WTC11 (cell line): ENCODE measurements around the gene ZNF799. TPM values are rescaled to one million over a fixed set of nuclear protein-coding genes. Genes with fewer than 3 reads are reported as not detected.
"Not testable (repeated sequence)": the region's sequence is repeated elsewhere in the genome, so short reads cannot be mapped to it uniquely, and the experiment has no call there.

ENCODE experiments used
- ATAC-seq: fragments of 200-7000 bp; cut with Tn5 transposase; 2 replicates; pipeline ENCODE4 v1.10.0; 2021; ENCODE audit warnings: mild to moderate bottlenecking, moderate library complexity
- CTCF ChIA-PET: fragments of 300-600 bp; sonication (Branson Sonifier 250); formaldehyde crosslinking; loops from one replicate; lab custom pipeline; 2021; ENCODE audit warnings: antibody characterized with exemption; lab: Charles Lee
- POLR2A ChIA-PET: fragments of 350-600 bp; sonication (Branson Sonifier 250); formaldehyde crosslinking; loops from one replicate; lab custom pipeline; 2021; ENCODE audit warnings: antibody characterized with exemption; lab: Charles Lee
- DNase-seq: peaks from one replicate; pipeline ENCODE4 v3.0.0; 2021; ENCODE audit warnings: low spot score
- H3K27ac Mint-ChIP-seq: 2 replicates; pipeline ENCODE4 v1.8.0; 2021; ENCODE audit warnings: mixed read lengths
- H3K27me3 Mint-ChIP-seq: 2 replicates; pipeline ENCODE4 v1.8.0; 2021; ENCODE audit warnings: low read depth, mild to moderate bottlenecking, moderate library complexity, mixed read lengths
- H3K36me3 Mint-ChIP-seq: 2 replicates; pipeline ENCODE4 v1.8.0; 2021; ENCODE audit warnings: mixed read lengths
- H3K4me1 Mint-ChIP-seq: 2 replicates; pipeline ENCODE4 v1.8.0; 2022; ENCODE audit warnings: mixed read lengths
- H3K4me3 Mint-ChIP-seq: 2 replicates; pipeline ENCODE4 v1.8.0; 2021; ENCODE audit warnings: mild to moderate bottlenecking, moderate library complexity, mixed read lengths
- H3K9me3 Mint-ChIP-seq: 2 replicates; pipeline ENCODE4 v1.8.0; 2021; ENCODE audit warnings: mixed read lengths
- CBFB ChIP-seq: sonication (generic); formaldehyde crosslinking; IDR thresholded peaks from 2 replicates; pipeline ENCODE4 v1.8.1; 2022; ENCODE audit warnings: mild to moderate bottlenecking, low read depth, missing genetic modification reagents
- ETV6 ChIP-seq: sonication (generic); formaldehyde crosslinking; IDR thresholded peaks from 2 replicates; pipeline ENCODE4 v1.8.1; 2022; ENCODE audit warnings: mild to moderate bottlenecking, missing genetic modification reagents
- KAT7 ChIP-seq: sonication (generic); formaldehyde crosslinking; IDR thresholded peaks from 2 replicates; pipeline ENCODE4 v1.8.1; 2023; ENCODE audit warnings: missing genetic modification reagents, mild to moderate bottlenecking, borderline replicate concordance
- NFE2L1 ChIP-seq: sonication (generic); formaldehyde crosslinking; IDR thresholded peaks from 2 replicates; pipeline ENCODE4 v1.8.1; 2023; ENCODE audit warnings: missing genetic modification reagents
- PRRX2 ChIP-seq: fragments of 250-450 bp; sonication (Bioruptor Pico); IDR thresholded peaks from 2 replicates; pipeline ENCODE4 v1.8.0; 2021; ENCODE audit warnings: mild to moderate bottlenecking
- RELA ChIP-seq: sonication (generic); formaldehyde crosslinking; IDR thresholded peaks from 2 replicates; pipeline ENCODE4 v1.8.1; 2022; ENCODE audit warnings: missing genetic modification reagents, mild to moderate bottlenecking, borderline replicate concordance
- TP53 ChIP-seq: sonication (generic); formaldehyde crosslinking; IDR thresholded peaks from 2 replicates; pipeline ENCODE4 v1.8.1; 2023; ENCODE audit warnings: mild to moderate bottlenecking, missing genetic modification reagents
- ZNF219 ChIP-seq: sonication (generic); formaldehyde crosslinking; IDR thresholded peaks from 2 replicates; pipeline ENCODE4 v1.8.0; 2023; ENCODE audit warnings: missing genetic modification reagents, mild to moderate bottlenecking, borderline replicate concordance
- ZNF232 ChIP-seq: sonication (generic); formaldehyde crosslinking; IDR thresholded peaks from 2 replicates; pipeline ENCODE4 v1.8.0; 2022; ENCODE audit warnings: mild to moderate bottlenecking, missing genetic modification reagents
- ZNF317 ChIP-seq: sonication (generic); formaldehyde crosslinking; IDR thresholded peaks from 2 replicates; pipeline ENCODE4 v1.8.1; 2023; ENCODE audit warnings: low read depth, mild to moderate bottlenecking, moderate library complexity, missing genetic modification reagents, borderline replicate concordance
- total RNA-seq: library from RNA; stranded (reverse); gene quantifications from 3 replicates; pipeline ENCODE4 v1.2.3, GENCODE V29; 2021
- TF ChIP-seq, protein P1 (sequence below): sonication (generic); formaldehyde crosslinking; IDR thresholded peaks from 2 replicates; pipeline ENCODE4 v1.8.0; 2022; ENCODE audit warnings: mild to moderate bottlenecking, missing genetic modification reagents
- TF ChIP-seq, protein P2 (sequence below): sonication (generic); formaldehyde crosslinking; IDR thresholded peaks from 2 replicates; pipeline ENCODE4 v1.8.0; 2023; ENCODE audit warnings: mild to moderate bottlenecking, missing genetic modification reagents
- TF ChIP-seq, protein P3 (sequence below): sonication (generic); formaldehyde crosslinking; IDR thresholded peaks from 2 replicates; pipeline ENCODE4 v1.8.1; 2023; ENCODE audit warnings: mild to moderate bottlenecking, missing genetic modification reagents
- TF ChIP-seq, protein P4 (sequence below): sonication (generic); formaldehyde crosslinking; IDR thresholded peaks from 2 replicates; pipeline ENCODE4 v1.8.0; 2023; ENCODE audit warnings: missing genetic modification reagents

The ZNF799 gene
- total RNA-seq, 1 experiment from 2014 or later, result 3.7 TPM

DNA sequence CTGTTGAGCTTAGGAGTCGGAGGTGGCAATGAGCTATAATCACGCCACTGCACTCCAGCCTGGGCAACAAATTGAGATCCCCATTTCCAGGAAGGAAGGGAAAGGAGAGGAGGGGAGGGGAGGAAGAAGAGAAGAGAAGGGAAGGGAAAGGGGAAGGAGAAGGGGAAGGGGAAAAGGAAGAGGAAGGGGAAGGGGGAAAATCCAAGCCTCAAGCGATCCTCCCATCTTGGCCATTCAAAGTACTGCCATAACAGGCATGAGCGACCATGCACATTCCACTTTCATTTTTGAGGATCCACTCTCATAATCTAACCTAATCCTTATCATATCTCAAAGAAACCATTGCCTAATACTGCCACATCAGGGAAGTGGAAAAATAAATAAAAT is 24.8 kb upstream of the ZNF799 start:
- Mint-ChIP-seq H3K27me3 (no peaks in the 10 kb centered on the region), H3K9me3 (peaks cover 54% of the 10 kb centered on the region), H3K27ac (no peak overlapping the region), H3K4me3 (no peak overlapping the region), H3K36me3 (peaks cover 67% of the 10 kb centered on the region), H3K4me1 (peaks cover 5% of the 10 kb centered on the region)
- TF ChIP-seq TP53 (CRISPR knock-in tag) (no peak), CBFB (CRISPR knock-in tag) (no peak), ETV6 (no peak), ZNF219 (no peak), PRRX2 (CRISPR knock-in tag) (no peak)
- TF ChIP-seq, protein P1, sequence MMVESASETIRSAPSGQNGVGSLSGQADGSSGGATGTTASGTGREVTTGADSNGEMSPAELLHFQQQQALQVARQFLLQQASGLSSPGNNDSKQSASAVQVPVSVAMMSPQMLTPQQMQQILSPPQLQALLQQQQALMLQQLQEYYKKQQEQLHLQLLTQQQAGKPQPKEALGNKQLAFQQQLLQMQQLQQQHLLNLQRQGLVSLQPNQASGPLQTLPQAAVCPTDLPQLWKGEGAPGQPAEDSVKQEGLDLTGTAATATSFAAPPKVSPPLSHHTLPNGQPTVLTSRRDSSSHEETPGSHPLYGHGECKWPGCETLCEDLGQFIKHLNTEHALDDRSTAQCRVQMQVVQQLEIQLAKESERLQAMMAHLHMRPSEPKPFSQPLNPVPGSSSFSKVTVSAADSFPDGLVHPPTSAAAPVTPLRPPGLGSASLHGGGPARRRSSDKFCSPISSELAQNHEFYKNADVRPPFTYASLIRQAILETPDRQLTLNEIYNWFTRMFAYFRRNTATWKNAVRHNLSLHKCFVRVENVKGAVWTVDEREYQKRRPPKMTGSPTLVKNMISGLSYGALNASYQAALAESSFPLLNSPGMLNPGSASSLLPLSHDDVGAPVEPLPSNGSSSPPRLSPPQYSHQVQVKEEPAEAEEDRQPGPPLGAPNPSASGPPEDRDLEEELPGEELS, result no peak
- DNase-seq, result no peak
- CTCF ChIA-PET, result no interaction called here
- POLR2A ChIA-PET, result no interaction called here
- no peak for ATAC-seq

DNA sequence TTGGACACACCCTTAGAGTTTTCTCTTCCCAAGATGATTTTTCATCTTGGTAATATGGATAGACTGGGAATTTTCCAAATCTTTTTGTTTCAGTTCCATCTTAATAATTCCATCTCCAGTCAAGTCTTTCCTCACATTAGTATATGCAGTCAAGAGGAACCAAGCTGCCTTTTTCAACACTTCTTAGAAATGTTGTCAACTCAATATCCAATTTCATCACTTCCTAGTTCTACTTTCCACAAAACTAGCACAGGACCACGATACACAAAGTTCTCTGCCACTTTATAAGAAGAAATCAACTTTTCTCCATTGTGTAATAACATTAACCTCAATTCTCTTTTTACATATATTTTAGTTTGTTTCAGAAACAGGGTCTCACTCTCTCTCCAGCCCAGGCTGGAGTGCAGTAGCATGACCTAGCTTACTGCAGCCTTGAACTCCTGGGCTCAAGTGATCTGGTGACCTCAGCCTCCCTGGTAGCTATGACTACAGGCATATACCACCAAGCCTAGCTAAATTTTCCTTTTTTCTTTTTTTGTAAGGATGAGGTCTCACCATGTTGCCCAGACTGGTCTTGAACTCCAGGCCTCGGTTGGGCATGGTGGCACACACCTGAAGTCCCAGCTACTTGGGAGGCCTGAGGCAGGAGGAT is 24.3 kb upstream of the ZNF799 start:
- ATAC-seq (no peak), DNase-seq (no peak)
- POLR2A ChIA-PET, result no interaction called here
- no peak overlapping the region for H3K27ac Mint-ChIP-seq
- peaks cover 62% of the 10 kb centered on the region for H3K36me3 Mint-ChIP-seq
- TF ChIP-seq, protein P2, sequence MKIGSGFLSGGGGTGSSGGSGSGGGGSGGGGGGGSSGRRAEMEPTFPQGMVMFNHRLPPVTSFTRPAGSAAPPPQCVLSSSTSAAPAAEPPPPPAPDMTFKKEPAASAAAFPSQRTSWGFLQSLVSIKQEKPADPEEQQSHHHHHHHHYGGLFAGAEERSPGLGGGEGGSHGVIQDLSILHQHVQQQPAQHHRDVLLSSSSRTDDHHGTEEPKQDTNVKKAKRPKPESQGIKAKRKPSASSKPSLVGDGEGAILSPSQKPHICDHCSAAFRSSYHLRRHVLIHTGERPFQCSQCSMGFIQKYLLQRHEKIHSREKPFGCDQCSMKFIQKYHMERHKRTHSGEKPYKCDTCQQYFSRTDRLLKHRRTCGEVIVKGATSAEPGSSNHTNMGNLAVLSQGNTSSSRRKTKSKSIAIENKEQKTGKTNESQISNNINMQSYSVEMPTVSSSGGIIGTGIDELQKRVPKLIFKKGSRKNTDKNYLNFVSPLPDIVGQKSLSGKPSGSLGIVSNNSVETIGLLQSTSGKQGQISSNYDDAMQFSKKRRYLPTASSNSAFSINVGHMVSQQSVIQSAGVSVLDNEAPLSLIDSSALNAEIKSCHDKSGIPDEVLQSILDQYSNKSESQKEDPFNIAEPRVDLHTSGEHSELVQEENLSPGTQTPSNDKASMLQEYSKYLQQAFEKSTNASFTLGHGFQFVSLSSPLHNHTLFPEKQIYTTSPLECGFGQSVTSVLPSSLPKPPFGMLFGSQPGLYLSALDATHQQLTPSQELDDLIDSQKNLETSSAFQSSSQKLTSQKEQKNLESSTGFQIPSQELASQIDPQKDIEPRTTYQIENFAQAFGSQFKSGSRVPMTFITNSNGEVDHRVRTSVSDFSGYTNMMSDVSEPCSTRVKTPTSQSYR (CRISPR knock-in tag), result no peak
- TF ChIP-seq RELA (no peak), ZNF232 (CRISPR knock-in tag) (no peak), ZNF317 (CRISPR knock-in tag) (no peak), NFE2L1 (CRISPR knock-in tag) (no peak), KAT7 (CRISPR knock-in tag) (no peak)
- TF ChIP-seq, protein P3, sequence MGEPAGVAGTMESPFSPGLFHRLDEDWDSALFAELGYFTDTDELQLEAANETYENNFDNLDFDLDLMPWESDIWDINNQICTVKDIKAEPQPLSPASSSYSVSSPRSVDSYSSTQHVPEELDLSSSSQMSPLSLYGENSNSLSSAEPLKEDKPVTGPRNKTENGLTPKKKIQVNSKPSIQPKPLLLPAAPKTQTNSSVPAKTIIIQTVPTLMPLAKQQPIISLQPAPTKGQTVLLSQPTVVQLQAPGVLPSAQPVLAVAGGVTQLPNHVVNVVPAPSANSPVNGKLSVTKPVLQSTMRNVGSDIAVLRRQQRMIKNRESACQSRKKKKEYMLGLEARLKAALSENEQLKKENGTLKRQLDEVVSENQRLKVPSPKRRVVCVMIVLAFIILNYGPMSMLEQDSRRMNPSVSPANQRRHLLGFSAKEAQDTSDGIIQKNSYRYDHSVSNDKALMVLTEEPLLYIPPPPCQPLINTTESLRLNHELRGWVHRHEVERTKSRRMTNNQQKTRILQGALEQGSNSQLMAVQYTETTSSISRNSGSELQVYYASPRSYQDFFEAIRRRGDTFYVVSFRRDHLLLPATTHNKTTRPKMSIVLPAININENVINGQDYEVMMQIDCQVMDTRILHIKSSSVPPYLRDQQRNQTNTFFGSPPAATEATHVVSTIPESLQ (CRISPR knock-in tag), result no peak
- TF ChIP-seq, protein P4, sequence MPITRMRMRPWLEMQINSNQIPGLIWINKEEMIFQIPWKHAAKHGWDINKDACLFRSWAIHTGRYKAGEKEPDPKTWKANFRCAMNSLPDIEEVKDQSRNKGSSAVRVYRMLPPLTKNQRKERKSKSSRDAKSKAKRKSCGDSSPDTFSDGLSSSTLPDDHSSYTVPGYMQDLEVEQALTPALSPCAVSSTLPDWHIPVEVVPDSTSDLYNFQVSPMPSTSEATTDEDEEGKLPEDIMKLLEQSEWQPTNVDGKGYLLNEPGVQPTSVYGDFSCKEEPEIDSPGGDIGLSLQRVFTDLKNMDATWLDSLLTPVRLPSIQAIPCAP (CRISPR knock-in tag), result no peak
- H3K4me1 Mint-ChIP-seq, result peaks cover 2% of the 10 kb centered on the region; the same call in 1 of the 2 replicates
- H3K9me3 Mint-ChIP-seq, result peaks cover 50% of the 10 kb centered on the region
- CTCF ChIA-PET, result no interaction called here
- no peak overlapping the region for H3K4me3 Mint-ChIP-seq
- H3K27me3 Mint-ChIP-seq, result no peaks in the 10 kb centered on the region

DNA sequence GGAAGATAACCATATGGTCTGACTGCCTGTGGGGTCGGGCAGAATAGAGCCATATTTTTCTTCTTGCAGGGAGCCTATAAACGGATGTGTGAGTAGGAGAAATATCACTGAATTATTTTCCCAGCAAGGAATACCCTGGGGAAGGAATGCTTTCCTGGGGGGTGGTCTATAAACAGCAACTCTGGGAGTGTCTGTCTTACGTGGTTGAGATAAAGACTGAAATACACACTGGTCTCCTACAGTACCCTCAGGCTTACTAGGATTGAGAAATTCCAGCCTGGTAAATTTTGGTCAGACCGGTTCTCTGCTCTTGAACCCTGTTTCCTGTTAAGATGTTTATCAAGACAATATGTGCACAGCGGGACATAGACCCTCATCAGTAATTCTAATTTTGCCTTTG is 16.2 kb upstream of the ZNF799 start:
- POLR2A ChIA-PET, DNase-seq, H3K4me3 Mint-ChIP-seq, ATAC-seq, H3K27ac Mint-ChIP-seq, H3K27me3 Mint-ChIP-seq, H3K4me1 Mint-ChIP-seq, CTCF ChIA-PET: not testable (repeated sequence)
- Mint-ChIP-seq H3K9me3 (peaks cover 50% of the 10 kb centered on the region), H3K36me3 (peaks cover 41% of the 10 kb centered on the region)
